ENCODE results near the gene SRP72. TPM values are rescaled to one million over a fixed set of nuclear protein-coding genes. Genes with fewer than 3 reads are reported as not detected.
A peak's percentile ranks its signal among the peaks of the same experiment; 100 is the strongest.
"Not testable (repeated sequence)": the region's sequence is repeated elsewhere in the genome, so short reads cannot be mapped to it uniquely, and the experiment has no call there.

Gene SRP72
- total RNA-seq, 2 experiments from 2014 or later = 165 to 176 TPM

DNA sequence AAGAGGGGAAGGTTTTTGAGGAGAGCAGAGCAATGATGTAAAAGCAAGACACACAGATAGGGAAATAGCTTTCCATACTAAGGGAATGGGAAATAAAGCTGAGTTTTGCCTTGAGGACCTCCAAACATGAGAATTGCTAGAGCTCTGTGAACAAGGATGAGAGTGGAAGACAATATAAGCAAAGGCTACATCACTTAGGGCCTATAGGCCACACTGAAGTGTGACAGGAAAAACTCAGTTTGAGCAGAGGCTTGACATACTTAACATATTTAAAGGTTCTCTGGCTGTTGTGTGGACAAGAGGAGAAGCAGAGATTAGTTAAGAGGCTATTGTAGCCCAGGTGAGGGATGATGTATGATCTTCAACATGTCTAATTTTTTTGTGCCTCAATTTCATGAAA lies 5.3 kb upstream of the SRP72 start:
- peaks cover 56% of the 10 kb centered on the region for H3K36me3 Mint-ChIP-seq (ENCODE audit: low read depth)
- no peak overlapping the region for H3K27ac Mint-ChIP-seq
- ChIA-PET CTCF (interaction anchor here (0.9 kb wide), 1 partner anchor 8 kb away, joined by 3 read pairs; no protein-coding TSS in a partner anchor), POLR2A (interaction anchor here (5.8 to 9.0 kb wide), 2 partner anchors 18 to 25 kb away, joined by 30 to 56 read pairs; partner anchors contain the start of genes PAICS and PPAT)
- H3K4me3 Mint-ChIP-seq = no peak overlapping the region
- no peak for ATAC-seq
- TF ChIP-seq, protein P1, sequence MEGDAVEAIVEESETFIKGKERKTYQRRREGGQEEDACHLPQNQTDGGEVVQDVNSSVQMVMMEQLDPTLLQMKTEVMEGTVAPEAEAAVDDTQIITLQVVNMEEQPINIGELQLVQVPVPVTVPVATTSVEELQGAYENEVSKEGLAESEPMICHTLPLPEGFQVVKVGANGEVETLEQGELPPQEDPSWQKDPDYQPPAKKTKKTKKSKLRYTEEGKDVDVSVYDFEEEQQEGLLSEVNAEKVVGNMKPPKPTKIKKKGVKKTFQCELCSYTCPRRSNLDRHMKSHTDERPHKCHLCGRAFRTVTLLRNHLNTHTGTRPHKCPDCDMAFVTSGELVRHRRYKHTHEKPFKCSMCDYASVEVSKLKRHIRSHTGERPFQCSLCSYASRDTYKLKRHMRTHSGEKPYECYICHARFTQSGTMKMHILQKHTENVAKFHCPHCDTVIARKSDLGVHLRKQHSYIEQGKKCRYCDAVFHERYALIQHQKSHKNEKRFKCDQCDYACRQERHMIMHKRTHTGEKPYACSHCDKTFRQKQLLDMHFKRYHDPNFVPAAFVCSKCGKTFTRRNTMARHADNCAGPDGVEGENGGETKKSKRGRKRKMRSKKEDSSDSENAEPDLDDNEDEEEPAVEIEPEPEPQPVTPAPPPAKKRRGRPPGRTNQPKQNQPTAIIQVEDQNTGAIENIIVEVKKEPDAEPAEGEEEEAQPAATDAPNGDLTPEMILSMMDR (IDR thresholded peaks at IDR 0.05) = no peak
- no peaks in the 10 kb centered on the region for H3K27me3 Mint-ChIP-seq
- intact Hi-C loops (cut with micrococcal nuclease) = no loop called here
- no peak for DNase-seq
- peaks cover 47% of the 10 kb centered on the region for H3K4me1 Mint-ChIP-seq (ENCODE audit: low read depth)
- no peaks in the 10 kb centered on the region for H3K9me3 Mint-ChIP-seq

DNA sequence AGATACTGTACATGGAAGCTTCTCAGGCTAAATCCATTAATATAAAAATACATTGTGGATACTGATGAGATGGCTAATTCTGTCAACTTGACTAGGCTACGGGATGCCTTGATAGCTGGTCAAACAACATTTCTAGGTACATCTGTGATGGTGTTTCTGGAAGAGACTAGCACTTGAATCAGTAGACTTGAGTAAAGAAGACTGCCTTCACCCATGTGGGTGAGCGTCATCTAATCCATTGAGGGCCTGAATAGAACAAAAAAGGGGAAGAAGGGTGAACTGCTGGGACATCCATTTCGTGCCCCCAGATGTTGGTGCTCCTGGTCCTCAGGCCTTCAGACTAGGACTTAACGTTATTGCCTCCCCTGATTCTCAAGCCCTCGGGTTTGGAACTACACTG lies 3.7 kb upstream of the SRP72 start:
- H3K27me3 Mint-ChIP-seq = no peaks in the 10 kb centered on the region
- H3K9me3 Mint-ChIP-seq = no peaks in the 10 kb centered on the region
- TF ChIP-seq, protein P1 (IDR thresholded peaks at IDR 0.05) = no peak
- no peak overlapping the region for H3K27ac Mint-ChIP-seq
- DNase-seq (no peak), ATAC-seq (no peak)
- CTCF ChIA-PET = no interaction called here
- peaks cover 52% of the 10 kb centered on the region for H3K4me1 Mint-ChIP-seq (ENCODE audit: low read depth)
- POLR2A ChIA-PET = interaction anchor here (0.8 to 9.0 kb wide), 4 partner anchors 12 to 185 kb away, joined by 3 to 56 read pairs (median 8); partner anchors contain the start of genes PAICS and PPAT
- no peak overlapping the region for H3K4me3 Mint-ChIP-seq
- peaks cover 54% of the 10 kb centered on the region for H3K36me3 Mint-ChIP-seq (ENCODE audit: low read depth)
- intact Hi-C loops (cut with micrococcal nuclease) = no loop called here

DNA sequence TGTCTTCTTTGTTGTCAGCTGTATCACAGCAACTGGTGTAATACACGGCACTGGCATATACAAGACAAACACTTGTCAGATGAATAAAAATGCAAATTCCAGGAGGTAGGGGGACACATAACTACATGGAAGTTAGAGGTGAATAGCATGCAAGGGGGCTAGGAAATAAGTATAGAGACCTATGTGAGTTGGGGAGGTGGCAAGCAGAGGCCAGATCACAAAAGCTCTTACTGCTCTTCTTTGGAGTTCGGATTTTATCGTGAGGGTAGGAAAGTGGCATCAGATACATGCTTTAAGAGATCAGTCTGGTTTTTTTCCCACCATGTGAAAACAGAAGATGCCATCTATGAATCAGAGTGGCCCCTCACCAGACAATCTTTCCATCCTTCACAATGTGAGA lies 2.8 kb upstream of the SRP72 start:
- peak overlapping the region; percentile 3 for H3K27ac Mint-ChIP-seq
- intact Hi-C loops (cut with micrococcal nuclease) = no loop called here
- peaks cover 60% of the 10 kb centered on the region for H3K4me1 Mint-ChIP-seq (ENCODE audit: low read depth)
- POLR2A ChIA-PET = interaction anchor here (0.8 to 2.0 kb wide), 5 partner anchors 12 to 37 kb away, joined by 3 to 14 read pairs (median 3); partner anchors contain the start of genes PAICS and PPAT
- ATAC-seq (no peak), DNase-seq (no peak)
- no peaks in the 10 kb centered on the region for H3K9me3 Mint-ChIP-seq
- H3K36me3 Mint-ChIP-seq (ENCODE audit: low read depth) = peaks cover 53% of the 10 kb centered on the region
- H3K4me3 Mint-ChIP-seq = no peak overlapping the region
- H3K27me3 Mint-ChIP-seq = no peaks in the 10 kb centered on the region
- TF ChIP-seq, protein P1 (IDR thresholded peaks at IDR 0.05) = no peak
- CTCF ChIA-PET = interaction anchor here (2.4 kb wide), 1 partner anchor 11 kb away, joined by 7 read pairs; no protein-coding TSS in a partner anchor

DNA sequence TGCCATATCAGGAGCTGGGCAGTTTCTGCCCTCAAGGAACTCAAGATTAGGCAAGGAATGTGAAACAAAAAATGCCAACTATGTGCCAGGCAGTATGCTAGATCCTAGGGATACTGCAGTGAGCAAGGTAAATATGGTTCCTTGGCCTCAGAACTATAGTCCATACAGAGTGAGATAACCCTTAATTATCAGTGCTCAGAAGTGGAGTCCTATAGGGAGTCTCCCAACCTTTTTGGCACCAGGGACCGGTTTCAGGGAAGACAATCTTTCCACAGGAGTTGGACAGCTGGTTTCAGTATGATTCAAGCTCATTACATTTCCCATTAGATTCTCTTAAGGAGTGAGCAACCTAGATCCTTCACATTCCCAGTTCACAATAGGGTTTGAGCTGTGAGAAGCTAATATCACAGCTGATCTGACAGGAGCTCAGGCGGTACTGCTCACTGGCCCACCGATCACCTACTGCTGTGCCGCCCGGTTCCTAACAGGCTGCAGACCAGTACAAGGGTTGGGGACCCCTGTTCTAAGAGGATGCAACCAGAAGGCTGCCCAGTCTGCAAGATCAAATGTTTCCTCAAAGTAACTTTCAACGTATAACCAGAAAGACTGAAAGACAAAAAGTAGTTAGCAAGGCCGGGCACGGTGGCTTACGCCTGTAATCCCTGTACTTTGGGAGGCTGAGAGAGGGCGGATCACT lies 1.7 kb upstream of the SRP72 start:
- Mint-ChIP-seq H3K36me3 (ENCODE audit: low read depth) (peaks cover 49% of the 10 kb centered on the region), H3K27me3 (no peaks in the 10 kb centered on the region), H3K4me1 (ENCODE audit: low read depth) (peaks cover 59% of the 10 kb centered on the region), H3K4me3 (peak overlapping the region; percentile 94), H3K27ac (peak overlapping the region; percentile 95), H3K9me3 (no peaks in the 10 kb centered on the region)
- TF ChIP-seq, protein P1 (IDR thresholded peaks at IDR 0.05) = no peak
- ChIA-PET CTCF (interaction anchor here (0.5 to 2.4 kb wide), 3 partner anchors 12 to 334 kb away, joined by 3 to 7 read pairs (median 5); no protein-coding TSS in a partner anchor), POLR2A (interaction anchor here (0.8 to 2.4 kb wide), 11 partner anchors 8 to 189 kb away, joined by 3 to 14 read pairs (median 4); partner anchors contain the start of genes AASDH, PAICS and PPAT)
- DNase-seq (no peak), ATAC-seq (no peak)
- intact Hi-C loops (cut with micrococcal nuclease) = loop anchor here (2.0 kb wide), 1 partner anchor 29 kb away; the partner anchor contains the start of gene PAICS

DNA sequence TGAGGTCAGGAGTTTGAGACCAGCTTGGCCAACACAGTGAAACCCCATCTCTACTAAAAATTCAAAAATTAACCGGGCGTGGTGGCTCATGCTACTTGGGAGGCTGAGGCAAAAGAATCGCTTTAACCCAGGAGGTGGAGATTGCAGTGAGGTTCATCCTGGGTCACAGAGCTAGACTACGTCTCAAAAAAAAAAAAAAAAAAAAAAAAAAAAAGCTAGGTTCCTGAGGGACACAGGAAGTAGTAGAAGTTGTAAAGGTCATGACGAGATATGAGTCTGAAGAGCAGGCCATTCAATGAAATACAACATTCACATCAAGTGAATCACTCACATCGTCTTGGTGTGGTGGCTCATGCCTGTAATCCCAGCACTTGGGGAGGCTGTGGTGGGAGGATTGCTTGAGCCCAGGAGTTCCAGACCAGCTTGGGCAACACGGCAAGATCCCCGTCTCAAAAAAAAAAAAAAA lies 1.1 kb upstream of the SRP72 start:
- DNase-seq (peak; percentile 49), ATAC-seq (peak; percentile 53)
- Mint-ChIP-seq H3K4me3 (peak overlapping the region; percentile 94), H3K36me3 (ENCODE audit: low read depth) (peaks cover 45% of the 10 kb centered on the region), H3K27ac (peak overlapping the region; percentile 95), H3K4me1 (ENCODE audit: low read depth) (peaks cover 59% of the 10 kb centered on the region)
- ChIA-PET CTCF (interaction anchor here (0.5 to 2.4 kb wide), 3 partner anchors 13 to 334 kb away, joined by 3 to 7 read pairs (median 5); no protein-coding TSS in a partner anchor), POLR2A (interaction anchor here (0.8 to 2.4 kb wide), 9 partner anchors 9 to 188 kb away, joined by 3 to 12 read pairs (median 4); partner anchors contain the start of genes AASDH, PAICS and PPAT)
- intact Hi-C loops (cut with micrococcal nuclease) = loop anchor here (2.0 kb wide), 1 partner anchor 30 kb away; the partner anchor contains the start of gene PAICS
- H3K9me3 Mint-ChIP-seq, H3K27me3 Mint-ChIP-seq: not testable (repeated sequence)

All from activated CD8-positive, alpha-beta T cell treated with anti-CD3 and anti-CD28 coated beads for 36 hours (primary cell).